Measurements from ENCODE around the gene TEAD1. TPM values are rescaled to one million over a fixed set of nuclear protein-coding genes. Genes with fewer than 3 reads are reported as not detected.
A peak's percentile ranks its signal among the peaks of the same experiment; 100 is the strongest.

Gene TEAD1
- total RNA-seq, 1 donor from 2014 or later, result 158 TPM

DNA sequence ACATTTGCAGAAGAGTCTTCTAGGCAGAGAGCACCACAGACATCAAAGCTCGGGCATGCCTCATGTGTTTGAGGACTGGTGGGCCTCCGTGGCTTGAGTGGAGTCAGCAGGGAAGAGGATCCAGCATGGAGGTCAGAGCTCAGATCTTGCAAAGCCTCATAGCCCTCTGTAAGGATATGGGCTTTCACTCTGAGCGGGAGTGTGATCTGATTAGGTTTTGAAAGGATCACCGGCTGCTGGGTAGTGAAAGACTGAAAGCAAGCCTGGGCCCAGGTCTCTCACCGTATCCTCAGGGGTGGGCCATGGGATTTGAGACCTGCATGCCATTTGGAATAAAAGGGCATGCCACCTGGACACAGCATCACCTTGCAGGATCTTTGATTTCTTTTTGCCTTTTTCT, 112.7 kb downstream of the TEAD1 start:
- no peak for DNase-seq (ENCODE audit: low spot score)

DNA sequence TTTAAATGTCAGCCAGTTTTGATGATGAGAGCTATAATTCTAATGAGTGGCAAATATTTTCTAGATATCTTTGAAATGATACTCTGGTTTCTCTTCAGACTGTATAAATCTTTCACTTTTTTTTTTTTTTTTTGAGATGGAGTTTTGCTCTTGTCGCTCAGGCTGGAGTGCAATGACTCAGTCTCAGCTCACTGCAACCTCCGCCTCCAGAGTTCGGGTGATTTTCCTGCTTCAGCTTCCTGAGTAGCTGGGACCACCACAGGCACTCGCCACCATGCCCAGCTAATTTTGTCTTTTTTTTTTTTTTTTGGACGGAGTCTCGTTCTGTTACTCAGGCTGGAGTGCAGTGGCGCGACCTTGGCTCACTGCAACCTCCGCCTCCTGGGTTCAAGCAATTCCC, 113.6 kb downstream of the TEAD1 start:
- no peak for DNase-seq (ENCODE audit: low spot score)

DNA sequence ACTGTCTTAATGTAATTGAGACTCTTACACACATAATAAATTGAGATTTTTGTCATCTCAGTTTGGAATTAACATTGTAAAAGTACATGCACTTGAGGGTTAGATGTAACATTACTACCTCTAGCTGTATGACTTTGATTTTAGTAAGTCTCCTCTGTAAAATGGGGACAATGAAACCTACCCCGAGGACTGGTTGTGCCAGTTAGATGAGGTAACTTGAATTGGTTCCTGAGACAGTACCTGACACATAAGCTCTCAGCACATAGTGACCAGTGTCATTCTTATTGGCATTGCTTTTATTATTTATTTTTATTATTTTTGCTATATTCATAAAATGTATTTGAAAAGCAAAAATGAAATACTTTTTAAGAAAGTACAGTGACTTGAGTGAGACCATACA, 114.8 kb downstream of the TEAD1 start:
- no peak for DNase-seq (ENCODE audit: low spot score)

DNA sequence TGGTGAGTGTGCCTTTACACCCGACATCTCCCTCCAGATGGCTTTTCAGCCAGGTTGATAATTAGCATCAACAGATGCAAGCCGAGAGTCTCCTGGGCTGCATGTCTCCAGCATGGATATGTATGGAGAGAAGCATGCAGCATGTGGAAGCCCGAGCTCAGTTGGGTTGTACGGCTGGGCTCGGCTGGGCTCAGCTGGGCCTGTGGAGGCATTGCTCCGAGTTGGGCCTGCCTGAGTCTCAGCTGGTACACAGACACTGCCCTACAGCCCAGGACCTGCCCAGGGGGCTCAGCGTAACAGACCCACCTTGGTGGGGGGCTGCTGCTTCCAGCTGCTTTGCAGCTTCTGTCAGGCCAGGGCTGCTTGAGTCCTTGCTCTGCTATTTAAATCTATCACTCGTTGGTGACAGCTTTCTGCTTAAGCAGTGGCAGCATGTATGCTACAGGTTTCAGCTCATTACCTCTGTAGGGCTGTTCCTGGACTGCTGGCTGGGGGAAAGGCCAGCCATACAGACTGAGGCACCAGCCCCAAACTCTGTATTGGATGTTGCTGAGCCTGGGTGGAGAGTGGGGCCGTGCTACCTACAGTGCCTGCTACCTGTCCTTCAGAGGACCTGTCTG, 115.5 kb downstream of the TEAD1 start:
- DNase-seq (ENCODE audit: low spot score), result no peak

DNA sequence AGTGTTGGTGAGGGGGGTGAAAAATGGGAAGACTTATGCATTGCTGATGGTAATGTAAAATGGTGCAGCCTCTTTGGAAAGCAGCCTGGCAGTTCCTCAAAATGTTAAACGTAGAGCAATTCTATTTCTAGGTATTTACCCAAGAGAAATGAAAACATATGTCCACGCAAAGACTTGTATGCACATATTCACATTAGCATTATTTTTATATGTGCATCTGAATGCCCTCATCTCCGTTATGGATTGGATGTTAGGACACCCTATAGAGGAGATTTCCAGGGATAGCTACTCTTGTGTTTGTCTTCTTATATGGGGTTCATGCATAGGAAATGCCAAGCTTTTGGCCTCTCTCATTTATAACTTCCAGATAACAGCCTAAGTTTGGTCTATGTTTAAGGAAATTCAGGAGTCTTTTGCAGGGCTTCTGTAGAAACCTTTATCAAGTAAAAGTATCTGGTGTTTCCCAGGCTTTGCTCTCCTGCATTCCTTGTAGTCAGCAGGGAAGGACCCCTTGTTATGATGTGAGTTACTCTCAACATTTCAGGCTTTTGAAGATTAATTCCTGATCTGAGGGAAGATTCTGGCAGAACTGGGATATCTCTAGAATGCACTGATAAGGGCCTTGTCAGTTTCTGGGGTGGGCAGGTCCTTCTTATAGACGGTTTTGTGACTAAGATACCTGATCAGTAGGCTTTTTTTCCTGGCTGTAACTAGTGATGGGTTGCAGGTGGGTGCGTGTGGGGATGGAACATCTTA, 116.8 kb downstream of the TEAD1 start:
- peak; percentile 57 for DNase-seq (ENCODE audit: low spot score)

DNA sequence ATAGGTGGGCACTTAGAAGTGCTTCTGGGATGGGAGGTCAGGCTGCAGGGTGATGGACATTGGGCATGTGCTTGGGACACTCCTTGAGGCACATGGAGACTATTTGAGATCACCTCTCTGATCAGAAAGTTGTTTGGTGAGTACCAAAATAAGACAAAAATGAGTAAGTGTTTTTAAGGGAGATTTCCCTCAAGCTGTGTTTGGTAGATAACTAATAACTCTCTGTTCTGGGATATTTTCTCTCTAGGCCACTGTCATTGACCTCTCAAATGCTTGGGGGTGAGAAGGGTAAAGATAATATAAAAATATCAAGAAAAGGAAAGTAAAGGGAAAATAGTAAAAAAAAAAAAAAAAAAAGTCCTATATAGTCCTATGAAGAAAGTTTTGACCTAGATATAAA, 117.8 kb downstream of the TEAD1 start:
- DNase-seq (ENCODE audit: low spot score), result no peak

DNA sequence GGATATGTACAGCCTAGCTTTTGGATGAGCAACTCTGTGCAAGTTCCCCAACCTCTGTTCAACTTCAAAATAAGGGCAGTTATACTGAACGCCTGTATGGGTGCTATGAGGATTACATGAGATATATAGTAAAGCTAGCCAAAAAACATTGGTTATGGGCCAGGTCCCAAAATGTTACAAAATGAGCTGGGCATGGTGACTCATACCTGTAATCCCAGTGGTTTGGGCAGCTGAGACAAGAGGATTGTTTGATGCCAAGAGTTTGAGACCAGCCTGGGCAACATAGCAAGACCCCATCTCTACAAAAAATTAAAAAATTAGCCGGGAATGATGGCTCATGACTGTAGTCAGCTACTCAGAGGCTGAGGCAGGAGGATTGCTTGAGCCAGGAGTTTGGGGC, 118.4 kb downstream of the TEAD1 start:
- DNase-seq (ENCODE audit: low spot score), result no peak

DNA sequence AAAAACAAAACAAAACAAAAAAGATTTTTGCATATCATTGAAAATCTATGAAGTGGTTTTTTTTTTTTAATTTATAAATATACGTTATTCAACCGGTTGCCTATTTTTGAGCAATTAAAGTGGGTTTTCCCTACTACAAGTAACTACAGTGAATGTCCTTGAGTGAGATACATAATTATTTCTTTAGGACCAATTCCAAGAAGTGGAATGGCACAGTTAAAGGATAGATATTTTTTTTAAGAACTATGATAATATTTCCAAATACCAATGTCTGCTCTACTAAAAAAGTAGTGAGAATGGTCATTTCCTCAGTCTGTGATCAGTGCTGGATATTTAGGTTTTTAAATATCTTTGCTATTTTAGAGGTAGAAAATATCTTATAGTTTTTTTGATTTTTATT, 118.8 kb downstream of the TEAD1 start:
- no peak for DNase-seq (ENCODE audit: low spot score)

DNA sequence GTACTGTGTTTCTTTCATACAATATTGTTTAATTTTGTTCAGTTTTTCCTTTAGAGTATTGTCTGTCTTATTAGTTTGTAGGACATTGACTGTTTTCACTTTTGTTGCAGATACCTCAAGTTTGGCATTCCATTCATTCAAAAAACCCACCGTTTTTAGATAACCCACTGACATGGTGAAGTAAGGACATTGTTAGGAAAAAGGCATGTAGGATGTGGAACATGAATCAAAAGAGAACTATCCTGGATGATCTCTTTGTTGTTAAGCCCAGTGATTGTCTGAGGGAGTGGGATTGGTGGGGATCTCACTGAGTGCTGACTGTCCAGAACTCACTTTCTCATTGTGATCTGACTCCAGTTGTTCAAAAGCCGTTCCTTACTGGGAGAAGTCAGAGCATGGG, 119.3 kb downstream of the TEAD1 start:
- no peak for DNase-seq (ENCODE audit: low spot score)

DNA sequence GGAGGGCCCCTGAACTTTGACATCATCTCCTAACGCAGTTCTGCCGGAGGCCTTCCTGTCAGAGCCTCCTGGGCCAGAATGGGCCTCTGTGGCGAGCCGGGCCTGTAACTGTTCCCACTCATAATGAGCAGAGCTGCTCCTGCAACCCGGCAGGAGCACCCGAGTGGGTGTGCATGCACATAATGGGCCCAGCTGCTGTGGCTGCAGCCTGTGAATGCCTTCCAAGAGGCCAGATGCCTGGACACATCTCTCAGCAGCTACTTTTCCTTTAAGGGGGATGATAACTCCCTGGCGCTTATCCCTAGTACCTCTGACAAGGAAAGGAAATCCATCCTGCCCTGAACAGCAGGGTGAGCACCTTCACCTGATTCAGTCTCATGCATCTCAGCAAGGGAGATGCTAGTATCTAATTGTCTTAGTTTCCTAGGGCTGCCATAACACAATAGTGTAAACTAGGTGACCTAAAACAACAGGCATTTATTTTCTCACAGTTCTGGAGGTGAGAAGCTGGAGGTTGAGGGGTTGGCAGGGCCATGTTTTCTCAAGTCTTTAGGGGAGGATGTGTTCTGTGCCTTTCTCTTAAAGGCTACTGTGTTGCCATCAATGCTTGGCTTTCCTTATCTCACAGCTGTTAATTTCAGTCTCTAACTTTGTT, 120.5 kb downstream of the TEAD1 start:
- no peak for DNase-seq (ENCODE audit: low spot score)

DNA sequence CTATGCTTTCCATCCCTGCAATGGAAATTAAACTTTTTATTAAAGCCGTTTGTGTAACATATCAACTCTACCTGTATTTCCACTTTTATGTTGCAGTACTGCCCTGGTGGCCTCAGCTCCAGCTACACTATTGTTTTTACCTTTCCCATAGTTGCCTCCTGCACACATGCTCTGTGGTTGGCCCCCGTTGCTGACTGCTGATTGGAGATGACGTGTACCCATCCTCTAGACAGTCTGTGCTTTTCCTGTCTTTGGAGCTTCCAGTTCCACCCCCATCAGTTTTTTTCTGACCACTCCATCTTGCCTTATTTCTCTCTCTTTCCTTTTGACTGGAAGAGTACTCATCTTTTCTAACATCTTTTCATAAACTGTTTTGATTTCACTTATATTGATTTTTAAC, 123.8 kb downstream of the TEAD1 start:
- DNase-seq (ENCODE audit: low spot score), result no peak

DNA sequence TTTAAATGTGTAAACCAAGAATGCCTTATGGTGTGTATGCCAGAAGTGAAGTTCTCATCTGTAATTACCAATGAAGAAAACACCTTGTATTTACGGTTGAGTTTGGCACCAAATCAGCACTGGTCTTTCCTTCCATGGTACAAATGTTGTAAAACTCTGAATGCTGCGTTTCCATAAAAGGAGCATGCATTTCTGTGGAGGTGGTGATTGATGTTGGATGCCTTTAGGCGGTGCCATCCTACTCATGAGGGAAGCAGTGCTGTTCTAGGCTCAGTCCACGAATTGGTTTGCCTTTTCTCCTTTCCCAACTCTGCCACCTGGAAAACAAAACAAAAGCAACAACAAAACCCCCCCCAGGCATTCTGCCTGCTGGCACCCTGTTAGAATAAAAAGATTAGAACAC, 124.4 kb downstream of the TEAD1 start:
- DNase-seq (ENCODE audit: low spot score), result no peak

DNA sequence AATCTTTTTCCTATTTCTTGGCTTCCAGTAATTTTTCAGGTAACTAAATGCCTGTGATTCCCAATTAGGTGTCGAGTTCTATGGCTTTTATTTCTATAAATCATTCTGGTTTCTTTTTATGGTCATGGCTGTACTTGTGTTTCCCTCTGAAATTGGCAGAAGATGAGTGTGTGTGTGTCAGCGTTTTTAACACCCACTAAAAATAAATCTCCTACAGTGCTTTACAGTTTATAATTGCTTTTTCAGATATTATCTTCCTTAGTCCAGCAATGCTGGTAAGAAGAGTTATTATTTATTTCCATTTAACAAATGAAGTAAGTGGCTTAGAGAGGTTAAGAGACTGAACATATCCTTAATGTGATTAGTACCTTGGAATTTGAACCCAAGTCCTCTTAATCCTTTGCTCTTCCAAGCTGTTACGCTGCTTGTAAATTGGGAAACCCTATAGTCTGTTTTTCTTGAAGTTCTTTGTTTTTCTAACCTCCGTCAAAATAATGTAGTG, 125.2 kb downstream of the TEAD1 start:
- no peak for DNase-seq (ENCODE audit: low spot score)

DNA sequence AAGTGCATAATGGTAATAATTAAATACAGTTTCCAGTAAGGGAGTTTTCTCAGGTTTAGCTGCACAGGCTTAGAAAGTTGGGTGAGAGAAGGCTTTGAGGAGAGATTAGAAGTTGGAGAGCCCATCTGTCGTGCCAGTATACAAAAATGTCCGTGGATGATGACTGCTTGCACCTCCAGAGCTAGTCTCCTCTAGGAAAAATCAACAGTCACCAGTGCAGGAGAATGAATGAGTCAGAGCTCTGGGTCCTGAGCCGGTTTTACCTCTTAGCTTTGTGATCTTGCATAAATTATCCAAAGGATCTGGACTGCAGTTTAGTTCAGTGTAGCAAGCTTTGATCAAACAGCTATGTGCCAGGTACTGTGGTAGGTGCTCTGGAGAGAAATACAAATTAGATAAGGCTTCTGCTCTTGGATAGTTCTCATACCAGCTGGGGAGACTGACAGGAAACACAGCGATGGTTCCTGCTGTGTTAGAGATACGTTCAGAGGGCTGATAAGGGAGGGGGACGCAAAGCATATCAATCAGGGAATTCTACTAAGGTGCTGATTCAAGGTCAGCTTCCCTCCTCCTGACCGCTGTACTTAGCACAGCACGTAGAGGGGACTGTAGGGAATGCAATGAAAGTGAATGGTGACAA, 125.9 kb downstream of the TEAD1 start:
- DNase-seq (ENCODE audit: low spot score), result peak; percentile 84

DNA sequence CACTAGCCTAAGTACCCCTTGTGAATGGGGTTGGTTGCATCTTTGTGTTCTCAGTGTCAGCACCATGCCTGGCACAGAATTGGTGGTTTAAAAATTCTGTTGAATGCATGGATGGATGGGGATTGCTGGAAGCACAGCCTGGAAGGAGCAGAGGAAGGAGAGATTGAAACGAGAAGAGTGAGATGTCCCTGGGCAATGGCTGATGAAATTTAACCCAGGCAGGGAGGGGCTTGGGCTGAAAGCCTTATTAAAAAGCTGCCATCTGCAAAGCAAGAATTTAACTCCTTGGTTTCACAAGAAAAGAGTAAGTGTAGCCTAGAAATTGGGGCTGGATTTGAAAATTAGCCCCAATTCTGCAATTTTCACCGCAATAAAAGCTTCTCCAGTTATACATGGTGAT, 126.7 kb downstream of the TEAD1 start:
- DNase-seq (ENCODE audit: low spot score), result no peak

DNA sequence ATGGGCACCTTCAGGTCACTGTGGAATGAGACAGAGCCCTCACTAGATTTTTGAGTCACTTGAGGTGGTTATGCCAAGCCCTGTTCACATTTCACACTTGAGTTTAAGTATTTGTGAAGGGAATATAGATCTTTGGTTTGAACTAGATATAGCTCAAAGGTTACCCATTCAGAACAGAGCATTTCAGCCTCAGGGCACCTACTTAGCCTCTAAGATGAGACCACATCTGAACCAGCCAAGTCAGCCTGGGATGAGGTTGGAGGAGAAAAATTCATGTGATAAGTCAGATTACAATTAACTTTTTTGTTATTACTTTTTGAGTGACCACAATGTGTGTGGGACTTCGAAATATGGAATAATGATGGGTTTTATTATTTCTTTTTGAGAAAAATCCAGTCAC, 127.8 kb downstream of the TEAD1 start:
- DNase-seq (ENCODE audit: low spot score), result no peak

DNA sequence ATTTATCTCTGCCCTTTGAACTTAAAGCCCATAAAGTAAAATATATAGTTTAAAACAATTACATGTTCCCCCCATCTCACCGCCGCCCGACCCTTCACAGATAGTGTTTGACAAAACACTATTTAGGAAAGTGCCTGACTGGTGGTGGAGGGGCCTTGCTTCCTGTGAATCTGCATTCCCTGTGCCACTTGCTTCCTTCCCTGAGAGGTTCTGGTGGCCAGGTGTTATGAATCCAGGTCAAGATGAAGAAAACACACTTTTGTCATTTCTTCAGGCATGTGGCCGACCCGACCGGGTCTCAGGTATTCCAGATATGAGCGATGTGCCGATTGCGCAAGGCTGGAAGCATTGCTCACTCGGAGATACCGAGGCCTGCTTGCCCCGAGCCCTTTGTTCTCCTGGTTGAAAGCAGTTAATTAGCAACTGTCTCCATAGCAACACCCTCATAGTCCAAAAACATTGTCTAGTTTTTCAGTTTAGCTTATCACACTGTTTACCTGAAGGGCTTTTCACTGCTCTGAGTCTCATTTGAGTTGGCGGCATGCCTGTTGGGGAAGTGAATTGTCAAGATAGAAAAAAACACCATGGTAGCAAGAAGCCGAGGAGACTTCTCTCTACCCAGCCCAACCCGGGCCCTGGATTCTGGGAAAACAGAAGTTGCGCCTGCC, 128.3 kb downstream of the TEAD1 start:
- peak; percentile 81 for DNase-seq (ENCODE audit: low spot score)

DNA sequence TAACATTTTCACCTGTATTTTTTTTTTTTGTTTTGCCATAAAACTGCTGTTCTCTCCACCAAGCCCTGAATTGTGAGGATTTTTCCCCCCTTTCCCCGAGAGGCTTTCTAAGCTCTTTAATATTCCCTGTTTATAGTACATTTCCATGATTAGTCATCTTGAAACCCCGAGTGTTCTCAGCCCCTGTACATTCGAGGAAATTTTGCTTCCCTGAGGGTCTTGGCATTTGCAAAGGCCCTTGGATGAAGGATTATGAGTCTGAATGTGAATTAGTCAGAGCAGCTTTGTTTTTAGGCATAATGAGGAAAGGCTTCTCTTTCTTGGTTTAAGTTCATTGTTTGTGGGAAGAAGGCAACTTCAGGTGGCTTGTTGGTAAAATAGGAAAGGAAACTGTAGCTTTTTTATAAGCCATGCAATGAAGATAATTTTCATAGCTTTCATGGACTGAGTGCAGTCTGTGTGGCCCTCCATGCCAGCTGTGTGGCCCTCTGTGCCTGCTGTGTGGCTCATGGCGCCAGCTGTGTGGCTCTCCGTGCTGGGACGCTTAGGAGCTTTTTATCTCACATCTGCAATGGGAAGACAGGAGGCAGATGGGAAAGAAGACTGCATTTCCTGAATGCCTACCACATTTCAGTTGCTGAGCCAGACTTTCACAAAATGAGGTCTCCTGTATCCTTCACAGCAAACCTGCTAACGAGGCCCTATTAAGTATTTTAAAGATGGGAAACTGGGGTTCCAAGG, 129.0 kb downstream of the TEAD1 start:
- DNase-seq (ENCODE audit: low spot score), result no peak

DNA sequence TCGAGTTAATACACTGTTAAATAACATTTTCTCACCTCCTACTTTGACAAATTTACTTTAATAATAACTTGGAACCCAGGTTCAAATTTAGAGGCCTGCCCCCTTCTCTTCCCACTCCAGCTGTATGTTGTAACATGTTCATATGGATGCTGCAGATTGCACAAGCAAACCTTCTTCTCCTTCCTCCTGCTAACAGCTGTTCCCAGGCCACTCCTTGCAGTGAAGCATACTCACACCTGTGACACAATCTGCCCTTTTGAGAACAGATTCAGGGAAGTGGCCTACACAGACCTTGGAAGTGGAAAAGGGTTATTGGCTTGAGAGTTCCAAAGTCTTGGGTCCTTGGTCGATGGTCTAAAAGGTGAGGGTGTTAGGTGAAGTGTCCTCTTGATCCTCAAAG, 131.9 kb downstream of the TEAD1 start:
- DNase-seq (ENCODE audit: low spot score), result no peak

DNA sequence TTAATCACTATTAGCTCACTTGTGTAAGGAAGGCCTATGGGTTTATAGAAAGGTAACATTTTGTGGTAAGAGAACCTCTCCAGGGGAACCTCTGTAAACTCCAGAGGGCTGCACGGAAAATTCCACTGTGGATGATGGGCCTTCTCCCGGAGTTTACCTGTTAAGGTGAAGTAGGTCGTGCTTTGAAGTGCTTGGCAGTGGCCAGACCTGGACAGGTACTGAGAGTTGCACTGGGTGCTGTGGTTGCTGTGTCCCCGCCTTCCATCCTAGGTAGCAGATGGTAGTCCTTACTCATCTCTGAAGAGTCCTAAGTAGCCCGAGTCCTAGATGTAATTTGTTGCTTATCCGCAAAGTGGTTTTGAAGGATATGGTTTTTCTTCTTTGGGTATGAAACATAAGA, 133.4 kb downstream of the TEAD1 start:
- DNase-seq (ENCODE audit: low spot score), result no peak

DNA sequence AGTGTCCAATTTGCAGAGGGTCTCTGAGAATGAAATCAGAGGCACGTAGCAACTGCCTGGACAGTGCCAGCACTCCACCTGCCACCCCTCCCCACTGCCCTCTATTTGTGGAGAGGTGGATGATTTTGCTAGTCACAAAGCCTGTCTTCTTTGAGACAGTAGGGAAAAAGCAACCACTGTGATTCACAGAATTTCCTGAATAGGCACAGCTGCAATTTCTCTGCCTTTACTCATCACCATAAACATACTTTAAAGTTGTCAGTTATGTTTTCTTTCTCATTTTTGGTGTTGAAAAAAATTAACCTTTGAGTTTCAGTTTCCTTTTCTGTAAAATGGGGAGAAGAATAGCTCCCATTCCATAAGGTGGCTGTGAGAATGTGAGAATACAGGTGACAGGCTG, 134.3 kb downstream of the TEAD1 start:
- no peak for DNase-seq (ENCODE audit: low spot score)

Data from umbilical cord (tissue), 2 donors.